ENCODE results near the gene ZNG1F.
"Not testable (repeated sequence)": the region's sequence is repeated elsewhere in the genome, so short reads cannot be mapped to it uniquely, and the experiment has no call there.

The ZNG1F gene

GRCh38 chr9:41189217-41189616 is at the start of gene ZNG1F:
Gene ZNG1F (minus strand): TSS chr9:41189317. CDS start chr9:41189258, 59 bp downstream.
- not testable (repeated sequence) for DNase-seq

- DNase-seq, result not testable (repeated sequence)
Measured at GRCh38 chr9:41237110-41237749, 48.1 kb upstream of the ZNG1F start.

- DNase-seq, result not testable (repeated sequence)
Measured at GRCh38 chr9:41236486-41237109, 47.5 kb upstream of the ZNG1F start.

- not testable (repeated sequence) for DNase-seq
Measured at GRCh38 chr9:41234811-41235805, 46.0 kb upstream of the ZNG1F start.

- DNase-seq, result not testable (repeated sequence)
Measured at GRCh38 chr9:41234221-41234620, 45.1 kb upstream of the ZNG1F start.

- DNase-seq, result not testable (repeated sequence)
Measured at GRCh38 chr9:41232326-41232725, 43.2 kb upstream of the ZNG1F start.

- not testable (repeated sequence) for DNase-seq
Measured at GRCh38 chr9:41230418-41230817, 41.3 kb upstream of the ZNG1F start.

- no peak for DNase-seq
Measured at GRCh38 chr9:41229408-41230401, 40.6 kb upstream of the ZNG1F start.

GRCh38 chr9:41219831-41220230 is 30.7 kb upstream of the ZNG1F start:
- not testable (repeated sequence) for DNase-seq

GRCh38 chr9:41188439-41188838 is 678 bp downstream of the ZNG1F start:
- DNase-seq, result not testable (repeated sequence)

- not testable (repeated sequence) for DNase-seq
Measured at GRCh38 chr9:41174994-41175393, 14.1 kb downstream of the ZNG1F start.

GRCh38 chr9:41150116-41150515 is 39.0 kb downstream of the ZNG1F start:
- not testable (repeated sequence) for DNase-seq

- DNase-seq, result not testable (repeated sequence)
Measured at GRCh38 chr9:41141878-41142277, 47.2 kb downstream of the ZNG1F start.

- DNase-seq, result not testable (repeated sequence)
Measured at GRCh38 chr9:41128581-41128980, 60.5 kb downstream of the ZNG1F start, which contains the start of gene FOXD4L6. Gene FOXD4L6 (minus strand): TSS chr9:41128681. CDS start chr9:41128383, 298 bp downstream.

GRCh38 chr9:41126746-41127446 is 62.2 kb downstream of the ZNG1F start:
- not testable (repeated sequence) for DNase-seq

- DNase-seq, result not testable (repeated sequence)
Measured at GRCh38 chr9:41125936-41126335, 63.2 kb downstream of the ZNG1F start.

- not testable (repeated sequence) for DNase-seq
Measured at GRCh38 chr9:41125109-41125658, 63.9 kb downstream of the ZNG1F start.

- DNase-seq, result not testable (repeated sequence)
Measured at GRCh38 chr9:41124250-41125108, 64.6 kb downstream of the ZNG1F start.

GRCh38 chr9:41123812-41124211 is 65.3 kb downstream of the ZNG1F start:
- DNase-seq, result not testable (repeated sequence)

- not testable (repeated sequence) for DNase-seq
Measured at GRCh38 chr9:41123396-41123795, 65.7 kb downstream of the ZNG1F start.
